K562 (cell line): Measurements from ENCODE around the gene FN3KRP. TPM values are rescaled to one million over a fixed set of nuclear protein-coding genes. Genes with fewer than 3 reads are reported as not detected.

Experiments
- ATAC-seq: fragments of 200-7000 bp; cut with Tn5 transposase; 3 replicates; pipeline ENCODE4 v1.9.1; 2020; ENCODE audit warnings: moderate library complexity
- BruUV-seq: library from RNA; stranded (reverse); fragments of 400-500 nt; replicated peaks from 2 replicates; lab custom pipeline; 2021; lab: Mats Ljungman, UMichigan
- CTCF ChIA-PET: fragments of 300-600 bp; formaldehyde crosslinking; extraction: SDS; loops from one replicate; lab custom pipeline; 2021; ENCODE audit warnings: low intra/inter-chr PET ratio; lab: Yijun Ruan, JAX
- POLR2A ChIA-PET: fragments of 300-600, 350-650 bp; sonication (Branson Sonifier 250); formaldehyde crosslinking; extraction: SDS; loops from one replicate; lab custom pipeline; 2021; ENCODE audit warnings: antibody characterized with exemption, inconsistent platforms; lab: Yijun Ruan, JAX
- DNase-seq, 4 experiments: peaks; one replicate each; pipeline versions ENCODE4 v3.0.0 to v3.0.0-alpha.2; 2011 to 2018; ENCODE audit warnings: low spot score in 3 of 4, mixed read lengths in 3 of 4; ENCODE audit errors: extremely low read depth in 1 of 4
- FAIRE-seq: peaks from 2 replicates; lab custom pipeline; 2011; peaks lifted over from hg19 to GRCh38; lab: Jason Lieb, UNC
- H2AFZ ChIP-seq: 2 replicates; pipeline ENCODE4 v1.6.0; 2011; ENCODE audit warnings: low read depth, low read length, control low read depth, inconsistent platforms
- H3K27ac ChIP-seq: fragments of 200-600 bp; 3 replicates; pipeline ENCODE4 v1.8.0; 2011; ENCODE audit warnings: low read depth, mild to moderate bottlenecking, control low read depth, inconsistent platforms, low read length, moderate library complexity, mixed read lengths; ENCODE audit errors: extremely low read depth
- H3K27me3 ChIP-seq, 2 experiments: fragments of 300-600 bp in 1 of 2; 2 replicates in 1 of 2; 3 replicates in 1 of 2; pipeline versions ENCODE4 v1.6.0 to v1.8.0; 2011; ENCODE audit warnings: inconsistent platforms in 2 of 2, low read length in 2 of 2, mild to moderate bottlenecking in 1 of 2, mixed read lengths in 1 of 2, moderate library complexity in 1 of 2; ENCODE audit not compliant: control insufficient read depth in 2 of 2, insufficient read depth in 2 of 2
- H3K36me3 ChIP-seq: fragments of 300-600 bp; 3 replicates; pipeline ENCODE4 v1.8.0; 2011; ENCODE audit warnings: mild to moderate bottlenecking, low read length, inconsistent platforms; ENCODE audit not compliant: control insufficient read depth, insufficient read depth
- H3K4me1 ChIP-seq, 2 experiments: fragments of 200-600 bp in 1 of 2; replicated peaks in 1 of 2; 2 replicates in 1 of 2; 3 replicates in 1 of 2; pipeline versions ENCODE4 v1.5.1 to v1.8.0; 2011; ENCODE audit warnings: inconsistent platforms in 2 of 2, low read length in 2 of 2, mild to moderate bottlenecking in 1 of 2, mixed read lengths in 1 of 2, moderate library complexity in 1 of 2; ENCODE audit not compliant: control insufficient read depth in 2 of 2, insufficient read depth in 2 of 2
- H3K4me2 ChIP-seq: 2 replicates; pipeline ENCODE4 v1.6.1; 2011; ENCODE audit warnings: low read length, control low read depth, inconsistent platforms, mixed read lengths; ENCODE audit not compliant: insufficient read depth
- H3K4me3 ChIP-seq: fragments of 200-600 bp; sonication (generic), shearing (Covaris generic); 2 replicates; pipeline ENCODE4 v1.5.1; 2016; ENCODE audit warnings: control low read depth, inconsistent platforms
- H3K79me2 ChIP-seq: fragments of 200-600 bp; 3 replicates; pipeline ENCODE4 v1.8.0; 2011; ENCODE audit warnings: low read length, inconsistent platforms; ENCODE audit not compliant: control insufficient read depth, insufficient read depth
- H3K9ac ChIP-seq, 2 experiments: 2 replicates each; pipeline versions ENCODE4 v1.6.0 to v1.6.1; 2011; ENCODE audit warnings: low read depth in 2 of 2, low read length in 2 of 2, control low read depth in 1 of 2, inconsistent platforms in 1 of 2, mild to moderate bottlenecking in 1 of 2, mixed read lengths in 1 of 2; ENCODE audit not compliant: insufficient read depth in 1 of 2
- H3K9me1 ChIP-seq: one replicate; pipeline ENCODE4 v1.6.0; 2011; ENCODE audit warnings: inconsistent platforms, mild to moderate bottlenecking, low read length, moderate library complexity; ENCODE audit not compliant: control insufficient read depth, insufficient read depth
- H3K9me3 ChIP-seq: replicated peaks from 2 replicates; pipeline ENCODE4 v1.5.1; 2011; ENCODE audit warnings: low read depth, low read length, inconsistent platforms; ENCODE audit not compliant: control insufficient read depth, insufficient read depth
- H4K20me1 ChIP-seq: replicated peaks from 2 replicates; pipeline ENCODE4 v1.6.1; 2011; ENCODE audit warnings: low read length, inconsistent platforms, mixed read lengths; ENCODE audit not compliant: control insufficient read depth, insufficient read depth
- DIDO1 ChIP-seq: fragments of 450-650 bp; IDR thresholded peaks from 2 replicates; pipeline ENCODE4 v1.6.1; 2016; ENCODE audit warnings: low read depth, missing biosample characterization, missing genetic modification characterization
- ELF2 ChIP-seq: fragments of 250-450 bp; sonication (Bioruptor Pico); IDR thresholded peaks from 2 replicates; pipeline ENCODE4 v1.5.0; 2021; ENCODE audit warnings: mild to moderate bottlenecking
- FOXJ3 ChIP-seq: sonication (generic); formaldehyde crosslinking; IDR thresholded peaks from 2 replicates; pipeline ENCODE4 v1.4.0; 2020; ENCODE audit warnings: mild to moderate bottlenecking, missing genetic modification reagents
- JUN ChIP-seq, 2 experiments: sonication (generic) in 1 of 2; formaldehyde crosslinking in 1 of 2; IDR thresholded peaks; 2 replicates each; pipeline versions ENCODE4 v1.6.1 to v1.8.0; 2012 to 2022; ENCODE audit warnings: borderline replicate concordance in 2 of 2, mild to moderate bottlenecking in 2 of 2, improper control_type of control experiment in 1 of 2, low read depth in 1 of 2, low read length in 1 of 2, missing genetic modification reagents in 1 of 2
- MEIS2 ChIP-seq: fragments of 450-650 bp; IDR thresholded peaks from 2 replicates; pipeline ENCODE4 v1.6.1; 2014; ENCODE audit warnings: mild to moderate bottlenecking; ENCODE audit not compliant: partially characterized antibody
- NFIC ChIP-seq: fragments of 450-650 bp; IDR thresholded peaks from 2 replicates; pipeline ENCODE4 v1.6.1; 2017; ENCODE audit warnings: mild to moderate bottlenecking, inconsistent platforms
- NR3C1 ChIP-seq: sonication (generic); formaldehyde crosslinking; IDR thresholded peaks from 2 replicates; pipeline ENCODE4 v1.8.1; 2022; ENCODE audit warnings: missing genetic modification reagents
- RBM39 ChIP-seq: fragments of 200-400 bp; formaldehyde crosslinking; optimal IDR thresholded peaks from 2 replicates; pipeline ENCODE3; 2018; ENCODE audit warnings: low read depth, low read length
- RFX7 ChIP-seq: fragments of 250-450 bp; sonication (Bioruptor Pico); IDR thresholded peaks from 2 replicates; pipeline ENCODE4 v1.5.1; 2021; ENCODE audit warnings: mild to moderate bottlenecking
- SMARCE1 ChIP-seq: fragments of 450-650 bp; IDR thresholded peaks from 2 replicates; pipeline ENCODE4 v1.7.1; 2016; ENCODE audit warnings: mild to moderate bottlenecking
- STAT5A ChIP-seq: IDR thresholded peaks from 2 replicates; pipeline ENCODE4 v1.6.1; 2012; ENCODE audit warnings: low read length, inconsistent platforms, borderline replicate concordance
- THAP12 ChIP-seq: fragments of 250-450 bp; sonication (Bioruptor Pico); IDR thresholded peaks from 2 replicates; pipeline ENCODE4 v1.9.0; 2021; ENCODE audit warnings: mild to moderate bottlenecking, inconsistent platforms
- TSHZ1 ChIP-seq: fragments of 250-450 bp; sonication (Bioruptor Pico); IDR thresholded peaks from 2 replicates; pipeline ENCODE4 v1.4.0; 2020; ENCODE audit warnings: mild to moderate bottlenecking, moderate library complexity
- ZBTB49 ChIP-seq: sonication (generic); formaldehyde crosslinking; IDR thresholded peaks from 2 replicates; pipeline ENCODE4 v1.8.0; 2022; ENCODE audit warnings: missing genetic modification reagents, mild to moderate bottlenecking, borderline replicate concordance
- ZNF316 ChIP-seq: fragments of 450-650 bp; IDR thresholded peaks from 2 replicates; pipeline ENCODE4 v1.6.1; 2016
- WGBS: fragments of 100-300 bp; shearing (Covaris generic); methylation state at CpG from one replicate; pipeline ENCODE4 v1.1.6; 2016; ENCODE audit warnings: low coverage, mixed read lengths; ENCODE audit not compliant: insufficient coverage; ENCODE audit errors: missing lambda C conversion rate; 5-methylcytosine and 5-hydroxymethylcytosine counted together
- in situ Hi-C: fragments of 300-500 bp; cut with MboI; formaldehyde crosslinking; loops from 4 replicates; pipeline ENCODE4 v1.15.0; 2018; ENCODE audit warnings: inconsistent platforms, mixed read lengths
- intact Hi-C: fragments of 100-400 bp; cut with micrococcal nuclease; formaldehyde crosslinking; loops from 2 replicates; pipeline ENCODE4 v1.14.2; 2022
- polyA plus RNA-seq, 8 experiments: library from polyadenylated mRNA; depleted of rRNA in 4 of 8; stranded (reverse) in 5 of 8; unstranded in 3 of 8; fragments of >200 nt; fragmentation: Nextera tagmentation in 2 of 8; fragmentation: Illumina TruSeq in 1 of 8; extraction: Ambion mirVana in 2 of 8; extraction: Trizol in 1 of 8; gene quantifications; 2 replicates each; pipeline versions ENCODE4 v1.2.1 to v1.2.3, GENCODE V29; 2011 to 2014; ENCODE audit warnings: inconsistent platforms in 1 of 8, missing spikeins in 1 of 8
- total RNA-seq, 7 experiments: library from RNA; depleted of rRNA in 6 of 7; stranded (reverse); fragments of >200 nt in 6 of 7; fragmentation: Illumina TruSeq in 2 of 7; extraction: Trizol in 2 of 7; gene quantifications; 2 replicates each; pipeline versions ENCODE4 v1.2.1 to v1.2.3, GENCODE V29; 2011 to 2021; ENCODE audit warnings: low replicate concordance in 1 of 7

FN3KRP gene
- total and polyA plus RNA-seq, 9 of the 15 experiments (the other 6 are each of a cell fraction or from before 2014, with no cell fraction given) = 2.0 to 32.1 (median 24.9) TPM

GRCh38 chr17:82765371-82765770 lies 48.9 kb downstream of the FN3KRP start:
- intact Hi-C loops = loop anchor here (5.0 kb wide), 1 partner anchor 413 kb away; no protein-coding TSS in a partner anchor
- FAIRE-seq (no peak), DNase-seq (peak in 1 of 4 experiments; percentile 10), ATAC-seq (no peak)
- H3K36me3 ChIP-seq = peaks cover 76% of the 10 kb centered on the region
- H3K9ac ChIP-seq = no peak overlapping the region
- no TSS peak for BruUV-seq
- no peaks in the 10 kb centered on the region for H4K20me1 ChIP-seq
- 0 out of 5 replicates have a peak, but pooled peaks cover 0 to 3% of the 10 kb centered on the region in 2 experiments for H3K4me1 ChIP-seq
- no peaks in the 10 kb centered on the region for H3K9me1 ChIP-seq
- no peak overlapping the region for H3K4me3 ChIP-seq
- no peak overlapping the region for H3K4me2 ChIP-seq
- WGBS = 91% methylated on average over 12 of the region's 13 CpGs
- no peak overlapping the region for H2AFZ ChIP-seq
- H3K9me3 ChIP-seq = no peaks in the 10 kb centered on the region
- H3K27ac ChIP-seq = no peak overlapping the region
- ChIA-PET CTCF (no interaction called here), POLR2A (interaction anchor here (0.6 kb wide), 1 partner anchor 113 kb away, joined by 3 read pairs; no protein-coding TSS in a partner anchor)
- in situ Hi-C loops = no loop called here
- peaks cover 5% of the 10 kb centered on the region; the same call in 1 of the 3 replicates for H3K79me2 ChIP-seq
- H3K27me3 ChIP-seq = no peaks in the 10 kb centered on the region
- TF ChIP-seq MEIS2 = no peak
- no peak for TF ChIP-seq STAT5A
- TF ChIP-seq SMARCE1 = no peak
- TF ChIP-seq ZNF316 = no peak
- no peak for TF ChIP-seq NFIC
- TF ChIP-seq RFX7 (CRISPR knock-in tag) = no peak
- TF ChIP-seq THAP12 (CRISPR knock-in tag) = no peak
- TF ChIP-seq NR3C1 (CRISPR knock-in tag) = no peak
- TF ChIP-seq TSHZ1 (CRISPR knock-in tag) = no peak
- TF ChIP-seq ELF2 = no peak
- TF ChIP-seq ZBTB49 (CRISPR knock-in tag) = no peak
- no peak for TF ChIP-seq DIDO1 (tag)
- no peak for TF ChIP-seq FOXJ3 (CRISPR knock-in tag)
- TF ChIP-seq RBM39 = no peak
- no peak for TF ChIP-seq JUN (IDR thresholded peaks at IDR 0.05; ENCODE audit: borderline replicate concordance, low read depth, low read length)
- TF ChIP-seq JUN (CRISPR knock-in tag; IDR thresholded peaks at IDR 0.05; ENCODE audit: borderline replicate concordance) = no peak
